Activated CD8-positive, alpha-beta memory T cell treated with anti-CD3 and anti-CD28 coated beads for 48 hours (primary cell): ENCODE results near the gene CNEP1R1.

Experiments used
- DNase-seq, 3 experiments: peaks; one replicate each; pipeline ENCODE4 v3.0.0-alpha.2; 2020; ENCODE audit warnings: low read depth in 2 of 3, low spot score in 2 of 3

The CNEP1R1 gene

DNA sequence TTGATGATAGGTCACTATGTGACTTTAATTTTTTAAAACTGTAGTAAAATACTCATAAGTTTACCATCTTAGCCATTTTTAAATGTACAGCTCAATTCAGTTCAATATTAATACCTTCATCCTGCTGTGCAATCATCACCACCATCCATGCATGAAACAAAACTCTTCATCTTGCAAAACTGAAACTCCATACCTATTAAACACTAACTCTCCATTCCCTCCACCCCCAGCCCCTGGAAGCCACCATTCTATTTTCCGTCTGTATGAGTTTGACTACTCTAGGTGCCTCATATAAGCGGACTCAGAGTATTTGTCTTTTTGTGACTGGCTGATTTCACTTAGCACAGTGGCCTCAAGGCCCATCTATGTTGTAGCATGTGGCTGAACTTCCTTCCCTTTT, 9.4 kb upstream of the CNEP1R1 start:
- no peak for DNase-seq

DNA sequence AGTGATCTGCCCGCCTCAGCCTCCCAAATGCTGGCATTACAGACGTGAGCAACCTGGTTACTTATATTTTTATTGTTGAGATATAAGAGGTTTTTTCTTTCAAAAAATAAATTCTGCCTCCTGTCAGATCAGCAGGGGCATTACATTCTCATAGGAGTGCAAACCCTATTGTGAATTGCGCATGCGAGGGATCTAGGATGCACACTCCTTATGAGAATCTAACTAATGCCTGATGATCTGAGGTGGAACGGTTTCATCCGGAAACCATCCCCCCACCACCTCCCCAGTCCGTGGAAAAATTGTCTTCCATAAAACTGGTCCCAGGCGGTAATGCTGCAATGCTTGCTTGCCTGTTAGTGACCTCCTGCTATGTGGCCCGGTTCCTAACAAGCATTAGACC, 7.5 kb upstream of the CNEP1R1 start:
- no peak for DNase-seq

DNA sequence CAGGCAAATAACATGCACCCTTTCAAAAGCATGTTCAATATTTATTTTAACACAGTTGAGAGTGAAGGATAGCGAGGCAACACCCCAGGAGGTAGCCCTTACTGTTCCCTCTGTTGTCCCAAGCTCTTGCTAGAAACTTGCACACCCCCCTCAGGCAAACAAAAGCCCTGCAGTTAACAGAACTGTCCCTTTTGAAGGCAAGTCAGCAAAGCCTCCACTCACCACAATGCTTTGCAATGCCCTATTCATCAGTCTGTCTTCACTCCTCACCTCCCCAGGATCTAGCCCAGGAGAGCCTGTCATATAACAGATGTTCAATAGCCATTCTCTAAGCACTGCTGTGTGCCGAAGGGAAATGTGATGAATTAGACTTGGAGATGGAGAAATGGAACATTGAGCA, 3.5 kb upstream of the CNEP1R1 start:
- DNase-seq = no peak

DNA sequence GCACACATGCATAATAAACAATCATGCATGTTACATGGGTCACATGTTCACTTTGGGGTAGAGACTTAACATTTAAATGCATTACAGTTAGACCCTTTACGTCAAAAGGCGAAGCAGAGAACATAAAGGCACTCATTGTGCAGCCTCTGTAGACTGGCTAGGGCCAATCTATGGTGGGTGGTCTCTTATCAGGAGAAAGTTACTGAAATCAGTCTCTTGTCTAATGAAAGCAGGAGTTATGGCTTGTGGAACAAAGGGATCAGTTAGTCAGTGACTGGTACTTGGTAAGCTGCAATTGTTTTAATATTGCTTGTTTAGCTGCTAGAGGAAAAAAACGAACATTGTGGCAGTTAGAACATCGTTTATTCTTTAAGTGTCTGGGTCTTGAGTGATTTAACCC, 1.4 kb upstream of the CNEP1R1 start:
- no peak for DNase-seq

DNA sequence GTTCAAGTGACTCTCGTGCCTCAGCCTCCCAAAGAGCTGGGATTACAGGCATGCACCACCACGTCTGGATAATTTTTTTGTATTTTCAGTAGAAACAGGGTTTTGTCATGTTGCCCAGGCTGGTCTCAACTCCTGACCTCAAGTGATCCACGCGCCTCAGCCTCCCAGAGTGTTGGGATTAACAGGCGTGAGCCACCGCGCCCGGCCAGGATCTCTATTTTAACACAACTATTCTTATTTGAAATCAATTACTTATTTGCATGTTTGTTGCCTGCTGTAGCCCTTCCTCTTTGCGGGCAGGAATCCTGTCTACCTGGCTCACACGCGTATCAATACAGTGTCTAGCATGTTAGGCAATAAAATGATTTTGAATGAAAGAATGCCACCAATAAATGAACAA, 818 bp upstream of the CNEP1R1 start:
- no peak for DNase-seq

DNA sequence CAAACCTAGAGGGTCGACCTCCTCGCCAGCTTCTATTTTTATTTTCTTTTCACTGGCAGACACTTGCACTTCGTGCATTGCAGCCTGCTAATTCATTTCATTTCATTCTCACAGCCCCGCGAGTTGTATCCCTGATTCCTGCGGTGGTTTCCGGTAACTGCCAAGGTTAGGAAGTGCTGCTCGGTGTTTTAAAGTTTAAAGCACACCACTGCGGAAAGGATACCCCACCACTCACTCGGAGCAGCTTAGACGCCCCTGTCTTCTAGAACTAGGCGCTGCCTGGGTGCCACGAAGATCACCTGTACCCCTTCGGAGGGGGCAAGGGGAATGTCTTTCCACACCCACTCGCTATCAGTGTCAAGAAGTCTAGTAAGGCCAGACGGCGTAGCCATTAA, 509 bp downstream of the CNEP1R1 start:
- no peak for DNase-seq

DNA sequence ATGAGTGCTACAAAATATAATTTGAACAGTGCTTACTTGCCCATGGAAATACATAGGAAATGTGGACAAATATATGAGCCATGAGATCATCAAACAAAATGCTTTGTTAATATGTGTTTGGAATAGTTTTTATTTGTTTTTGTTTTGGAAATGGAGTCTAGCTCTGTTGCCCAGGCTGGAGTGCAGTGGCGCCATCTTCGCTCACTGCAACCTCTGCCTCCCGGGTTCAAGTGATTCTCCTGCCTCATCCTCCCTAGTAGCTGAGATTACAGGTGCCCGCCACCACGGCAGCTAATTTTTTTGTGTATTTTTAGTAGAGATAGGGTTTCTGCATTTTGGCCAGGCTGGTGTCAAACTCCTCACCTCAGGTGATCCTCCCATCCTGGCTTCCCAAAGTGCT, 2.8 kb downstream of the CNEP1R1 start:
- no peak for DNase-seq

DNA sequence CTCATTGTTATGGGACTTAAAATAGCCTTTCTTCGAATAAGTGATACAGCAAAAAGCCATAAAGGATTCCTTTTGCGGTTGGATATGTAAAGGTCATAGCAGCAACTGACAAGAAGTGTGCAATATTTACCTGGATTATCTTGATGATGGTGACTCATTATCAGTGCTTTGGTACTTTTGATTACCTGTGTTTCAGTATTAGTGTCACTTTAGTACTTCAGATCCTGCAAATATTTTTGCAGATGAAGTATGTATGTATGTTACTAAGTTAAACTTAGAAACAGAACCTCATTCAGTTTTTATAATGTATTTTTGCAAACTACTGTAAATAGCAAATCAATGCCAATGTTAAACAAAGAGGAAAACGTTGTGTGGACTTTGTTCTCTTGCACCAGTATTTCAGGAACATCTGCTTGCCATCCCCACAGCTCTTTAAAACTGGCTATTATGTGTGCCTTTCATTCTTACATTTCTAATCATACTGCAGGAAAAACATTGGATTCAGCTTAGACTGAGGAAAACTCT, 10.5 kb downstream of the CNEP1R1 start:
- no peak for DNase-seq

DNA sequence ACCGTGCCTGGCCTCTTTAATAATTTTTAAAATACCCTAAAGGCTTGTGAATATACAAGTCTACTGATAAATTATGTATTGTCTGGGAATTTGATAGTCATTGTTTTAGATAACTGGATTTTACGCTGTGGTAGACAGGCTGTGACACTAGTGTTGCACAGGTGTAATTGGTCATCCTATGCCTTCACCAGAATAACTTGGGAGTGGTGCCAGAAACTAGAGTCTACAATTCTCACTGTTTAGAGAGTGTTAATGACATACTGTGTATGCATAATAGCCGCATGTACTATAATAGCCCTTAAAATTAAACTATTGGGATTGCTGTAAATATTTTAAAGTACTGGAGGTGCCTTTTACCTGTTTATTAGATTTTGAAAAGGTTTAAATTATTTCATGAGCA, 11.4 kb downstream of the CNEP1R1 start:
- DNase-seq = no peak

DNA sequence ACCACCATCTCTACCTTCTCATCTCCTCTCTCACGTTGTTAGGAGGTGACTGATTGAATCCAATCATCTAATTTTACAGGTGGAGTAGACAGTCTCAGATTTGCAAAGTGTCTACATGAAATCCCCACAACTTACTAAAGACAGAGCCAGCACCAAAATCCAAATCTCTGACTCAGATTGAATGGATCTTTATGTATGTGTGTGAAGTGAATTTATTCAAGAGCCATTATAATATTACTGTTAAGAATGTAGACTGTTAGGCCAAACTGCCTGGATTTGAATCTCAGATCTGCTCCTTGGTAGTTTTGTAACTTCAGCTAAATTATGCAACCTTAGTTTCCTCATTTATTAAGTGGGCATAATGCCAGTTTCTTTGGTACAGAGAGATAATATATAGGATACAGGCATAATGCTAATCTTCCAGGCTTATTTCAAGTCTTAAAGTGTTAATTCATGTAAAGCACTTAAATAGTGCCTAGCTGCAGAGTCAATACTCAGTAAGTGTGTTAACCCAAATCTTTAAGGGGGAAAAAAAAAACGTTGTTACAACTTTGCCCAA, 12.7 kb downstream of the CNEP1R1 start:
- DNase-seq = no peak

DNA sequence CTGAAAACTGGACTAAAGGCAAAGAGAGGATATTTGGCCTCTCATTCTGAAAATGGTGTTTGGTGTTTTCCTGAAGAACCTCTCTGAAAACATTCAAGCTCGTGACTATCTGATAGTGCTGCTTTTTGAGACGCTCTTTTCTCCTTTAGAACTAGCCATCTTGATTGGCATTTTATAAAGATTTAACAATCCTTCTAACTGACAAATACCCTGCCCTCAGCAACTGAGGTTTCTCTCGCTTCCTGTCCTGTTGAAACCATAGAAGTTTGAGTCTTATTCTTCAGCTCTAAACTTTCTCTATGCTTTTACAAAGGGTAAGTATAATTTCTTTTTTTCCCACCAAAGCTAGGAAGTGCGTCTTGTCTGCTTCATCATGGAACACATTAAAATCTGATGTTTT, 13.3 kb downstream of the CNEP1R1 start:
- no peak for DNase-seq

DNA sequence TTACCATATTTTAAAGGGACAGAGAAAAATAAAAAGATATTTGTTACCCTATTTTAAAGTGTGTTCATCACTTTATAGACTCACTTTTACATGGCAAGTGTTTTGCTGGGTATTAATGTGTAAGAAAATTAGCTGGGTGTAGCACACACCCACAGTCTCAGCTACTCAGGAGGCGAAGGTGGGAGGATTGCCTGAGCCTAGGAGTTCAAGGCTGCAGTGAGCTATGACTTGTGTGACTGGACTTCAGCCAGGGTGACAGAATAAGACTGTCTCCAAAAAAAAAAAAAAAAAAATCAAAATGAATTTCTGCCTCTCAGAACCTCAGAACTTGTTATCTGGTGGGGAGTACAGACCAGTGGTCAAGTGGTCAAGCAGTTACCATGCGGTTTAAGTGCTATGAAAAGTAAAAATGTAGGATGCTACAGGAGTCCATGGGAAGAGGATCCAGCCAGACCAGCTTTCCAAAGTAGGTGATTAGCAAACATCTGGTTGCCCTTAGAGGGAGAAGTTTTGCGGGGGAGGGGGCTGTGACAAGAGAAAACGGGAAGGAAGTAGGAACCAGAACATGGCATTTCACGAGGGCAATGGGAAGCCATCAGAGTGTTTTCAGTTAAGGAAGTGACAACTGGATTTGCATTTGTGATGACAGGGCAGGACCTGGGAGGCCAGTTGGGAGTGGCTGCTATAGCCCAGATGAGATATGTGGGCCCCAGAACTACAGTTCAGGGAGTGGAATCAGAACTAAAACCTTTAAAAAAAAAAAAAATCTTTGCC, 13.9 kb downstream of the CNEP1R1 start:
- DNase-seq = no peak

DNA sequence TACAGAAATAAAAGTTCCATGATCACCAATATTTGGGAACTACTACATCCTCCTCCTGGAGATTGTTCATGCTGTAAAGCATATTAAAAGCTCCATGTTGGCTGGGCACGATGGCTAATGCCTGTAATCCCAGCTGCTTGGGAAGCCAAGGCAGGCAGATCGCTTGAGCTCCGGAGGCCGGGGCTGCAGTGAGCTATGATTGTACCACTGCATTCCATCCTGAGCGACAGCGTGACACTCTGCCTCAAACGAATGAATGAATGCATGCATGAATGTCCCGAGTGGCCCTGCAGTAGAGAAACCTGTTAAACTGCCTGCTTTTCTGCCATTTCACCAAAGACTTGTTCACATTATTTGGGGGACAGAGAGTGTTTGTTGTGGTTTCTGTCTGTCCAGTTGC, 15.0 kb downstream of the CNEP1R1 start:
- no peak for DNase-seq

DNA sequence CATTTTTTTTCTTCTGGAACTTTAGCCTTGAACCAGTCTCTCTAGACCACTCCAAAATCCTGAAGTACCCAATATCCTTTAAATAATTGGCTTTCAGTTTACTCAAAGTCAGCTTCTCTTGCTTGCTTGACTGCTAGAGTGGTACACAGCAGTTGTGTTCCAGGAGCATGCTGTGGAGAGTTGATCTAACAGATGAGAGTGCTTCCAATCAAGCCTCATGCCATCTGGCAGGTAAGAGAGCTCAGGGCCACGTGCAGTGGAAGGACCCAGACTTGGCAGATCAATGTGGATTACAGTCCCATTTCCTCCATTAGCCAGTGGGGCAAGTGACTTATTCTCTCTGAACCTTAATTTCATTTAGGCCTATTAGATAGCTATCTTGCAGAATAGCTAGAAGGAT, 15.7 kb downstream of the CNEP1R1 start:
- DNase-seq = no peak

DNA sequence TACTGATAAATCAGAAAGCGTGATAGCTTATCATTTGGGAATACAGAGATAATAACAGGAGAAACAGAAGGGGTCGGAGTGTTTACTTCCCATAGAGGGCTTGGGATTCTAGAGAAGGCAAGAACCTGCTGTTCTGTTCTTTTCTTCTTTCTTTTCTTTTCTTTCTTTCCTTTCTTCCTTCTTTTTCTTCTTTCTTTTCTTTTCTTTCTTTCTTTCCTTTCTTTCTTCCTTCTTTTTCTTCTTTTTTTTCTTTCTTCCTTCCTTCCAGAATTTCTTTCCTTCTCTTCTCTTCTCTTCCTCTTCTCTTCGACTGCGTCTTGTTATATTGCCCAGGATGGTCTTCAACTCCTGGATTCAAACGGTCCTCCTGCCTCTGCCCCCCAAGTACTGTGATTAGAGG, 18.3 kb downstream of the CNEP1R1 start:
- DNase-seq = no peak

DNA sequence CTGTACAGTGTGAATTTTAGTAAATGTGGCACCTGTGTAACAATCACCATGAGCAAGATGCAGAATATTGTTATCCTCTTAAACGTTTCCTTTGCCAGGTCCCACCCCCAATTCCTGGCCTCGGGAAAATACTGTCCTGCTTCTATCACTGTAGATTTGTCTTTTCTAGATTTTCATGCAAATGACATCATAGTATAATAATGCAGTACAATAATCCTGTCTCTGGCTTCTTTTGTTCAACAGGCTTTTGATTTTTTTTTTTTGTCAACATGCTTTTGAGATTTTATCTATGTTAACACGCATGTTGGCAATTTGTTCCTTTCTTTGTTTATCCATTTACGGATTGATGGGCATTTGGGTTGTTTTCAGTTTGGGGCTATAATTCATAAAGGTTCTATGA, 20.4 kb downstream of the CNEP1R1 start:
- DNase-seq = no peak

DNA sequence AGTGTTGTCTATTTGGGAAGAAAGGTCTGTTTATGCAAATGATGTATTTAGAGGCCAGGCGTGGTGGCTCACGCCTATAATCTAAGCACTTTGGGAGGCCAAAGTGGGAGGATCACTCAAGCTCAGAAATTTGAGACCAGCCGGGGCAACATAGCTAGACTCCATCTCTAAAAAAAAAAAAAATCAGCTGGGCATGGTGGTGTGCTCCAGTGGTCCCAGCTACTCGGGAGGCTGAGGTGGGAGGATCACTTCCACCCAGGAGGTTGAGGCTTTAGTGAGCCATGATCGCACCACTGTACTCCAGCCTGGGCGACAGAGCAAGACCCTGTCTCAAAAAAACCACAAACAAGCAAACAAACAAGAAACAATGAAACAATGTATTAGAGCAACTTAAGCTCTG, 21.8 kb downstream of the CNEP1R1 start:
- no peak for DNase-seq

DNA sequence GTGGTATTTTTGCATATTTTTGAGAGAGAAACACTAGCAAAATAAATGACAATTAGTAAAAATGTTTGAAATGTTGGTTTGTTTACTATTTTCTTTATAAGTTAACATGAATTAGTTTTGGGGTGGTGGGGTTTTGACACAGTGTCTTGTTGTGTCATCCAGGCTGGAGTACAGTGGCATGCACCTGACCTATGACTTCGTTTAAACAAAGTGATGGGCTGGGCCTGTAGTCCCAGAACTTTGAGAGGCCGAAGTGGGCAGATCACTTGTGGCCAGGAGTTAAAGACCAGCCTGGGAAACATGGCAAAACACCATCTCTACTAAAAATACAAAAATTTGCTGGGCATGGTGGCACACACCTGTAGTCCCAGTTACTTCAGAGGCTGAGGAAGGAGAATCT, 22.8 kb downstream of the CNEP1R1 start:
- no peak for DNase-seq

DNA sequence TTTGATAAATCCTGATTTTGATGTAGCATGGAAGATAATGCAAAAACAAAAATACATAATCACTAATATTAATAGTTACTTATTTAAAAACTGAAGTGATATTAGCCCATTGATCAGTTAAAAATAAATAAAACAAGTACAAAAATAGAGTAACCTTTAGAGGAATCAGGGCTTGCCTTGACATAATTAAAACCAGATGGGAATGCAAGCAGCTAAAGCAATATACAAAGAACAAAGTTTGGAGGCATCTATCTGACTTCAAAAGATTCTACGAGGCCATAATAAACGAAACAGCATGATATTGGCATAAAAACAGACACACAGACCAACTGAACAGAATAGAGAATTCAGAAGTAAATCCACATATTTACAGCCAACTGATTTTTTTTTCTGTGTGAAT, 25.8 kb downstream of the CNEP1R1 start:
- no peak for DNase-seq

DNA sequence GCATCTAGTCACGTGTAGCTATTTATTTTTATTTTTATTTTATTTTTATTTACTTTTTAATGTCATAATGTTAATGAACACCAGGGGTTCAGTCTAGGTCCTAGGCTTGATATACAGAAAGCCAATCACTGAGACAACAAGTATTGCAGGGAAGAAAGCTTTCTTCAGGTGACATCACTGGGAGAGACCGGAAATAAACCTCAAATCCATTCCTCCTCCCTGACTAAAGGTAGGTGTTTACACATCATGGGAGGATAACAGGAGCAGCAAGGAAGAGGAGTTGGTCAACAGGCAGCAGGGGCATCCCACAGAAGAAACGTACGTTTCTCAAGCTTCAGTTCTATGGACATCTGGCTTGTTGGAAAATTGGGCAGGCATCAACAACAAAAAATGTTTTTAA, 31.2 kb downstream of the CNEP1R1 start:
- DNase-seq = no peak

DNA sequence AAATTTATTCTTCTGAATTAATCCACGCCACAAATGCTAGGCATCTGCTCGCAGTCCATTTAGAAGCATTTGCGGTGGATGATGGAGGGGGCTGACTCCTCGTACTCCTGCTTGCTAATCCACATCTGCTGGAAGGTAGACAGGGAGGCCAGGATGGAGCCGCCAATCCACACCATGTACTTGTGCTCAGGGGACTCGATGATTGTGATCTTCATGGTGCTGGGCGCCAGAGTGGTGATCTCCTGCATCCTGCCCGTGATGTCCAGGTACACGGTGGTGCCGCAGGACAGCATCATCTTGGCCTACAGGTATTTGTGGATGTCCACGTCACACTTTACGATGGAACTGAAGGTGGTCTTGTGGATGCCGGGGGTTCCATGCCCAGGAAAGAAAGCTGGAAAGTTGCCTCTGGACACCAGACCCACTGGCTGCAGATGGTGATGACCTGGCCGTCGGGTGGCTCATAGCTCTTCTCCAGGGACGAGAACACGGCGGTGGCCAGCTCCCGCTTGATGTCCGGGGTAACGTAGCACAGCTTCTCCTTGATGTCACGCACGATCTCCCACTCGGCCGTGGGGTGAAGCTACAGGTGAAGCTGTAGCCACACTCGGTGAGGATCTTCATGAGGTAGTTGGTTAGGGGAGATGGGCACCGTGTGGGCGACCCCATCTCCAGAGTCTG, 33.2 kb downstream of the CNEP1R1 start:
- no peak for DNase-seq

DNA sequence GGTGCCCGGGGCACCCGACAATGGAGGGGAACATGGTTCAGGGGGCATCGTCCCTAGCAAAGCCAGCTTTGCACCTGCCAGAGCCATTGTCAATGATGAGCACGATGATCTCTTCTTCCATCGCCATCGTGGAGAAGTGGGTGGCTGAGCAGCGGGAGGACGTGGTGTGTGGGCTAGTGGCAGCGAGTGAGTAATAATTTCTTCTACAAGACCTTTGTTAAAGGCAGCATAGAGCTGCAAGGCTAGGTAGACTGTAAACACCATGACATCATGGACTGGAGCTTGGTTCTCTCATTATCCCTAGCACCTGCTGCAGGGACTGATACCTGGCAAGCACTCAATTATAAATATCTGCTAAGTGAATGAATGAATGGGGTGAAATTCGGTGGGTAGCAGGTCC, 34.1 kb downstream of the CNEP1R1 start:
- DNase-seq = no peak

DNA sequence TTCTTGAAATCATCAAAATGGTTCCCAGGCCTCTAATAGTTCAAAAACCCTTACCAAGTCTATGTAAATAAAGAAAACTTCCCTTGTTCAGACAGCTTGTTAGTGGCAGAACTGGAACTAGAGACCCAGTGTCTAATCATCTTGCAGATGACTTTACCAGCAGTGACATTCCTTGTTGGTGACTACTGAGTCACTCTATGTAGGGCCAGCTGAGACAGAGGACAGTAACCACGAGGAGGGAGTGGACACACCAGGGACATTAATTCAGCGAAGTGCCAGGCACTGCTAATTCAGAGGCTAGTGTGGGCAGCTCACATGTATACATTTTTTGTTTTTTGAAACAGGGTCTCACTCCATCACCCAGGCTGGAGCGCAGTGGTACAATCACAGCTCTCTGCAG, 34.6 kb downstream of the CNEP1R1 start:
- no peak for DNase-seq
